Liver (tissue), 3 donors: ENCODE measurements around the gene SOX14.

Experiments
- FOXA1 ChIP-seq: IDR thresholded peaks from 2 replicates; pipeline ENCODE4 v1.6.1; 2016; ENCODE audit warnings: antibody characterized with exemption
- GABPA ChIP-seq, 2 donors: IDR thresholded peaks in 1 of 2; conservative IDR thresholded peaks in 1 of 2; 2 replicates each; pipeline ENCODE4 v1.6.1; 2016; ENCODE audit warnings: antibody characterized with exemption in 2 of 2, mild to moderate bottlenecking in 1 of 2, moderate library complexity in 1 of 2
- HNF4G ChIP-seq: IDR thresholded peaks from 2 replicates; pipeline ENCODE4 v1.6.1; 2016; ENCODE audit warnings: antibody characterized with exemption
- JUND ChIP-seq, 2 donors: IDR thresholded peaks; 2 replicates each; pipeline ENCODE4 v1.6.1; 2016; ENCODE audit warnings: antibody characterized with exemption in 2 of 2
- RAD21 ChIP-seq, 2 donors: IDR thresholded peaks; 2 replicates each; pipeline ENCODE4 v1.6.1; 2016; ENCODE audit warnings: antibody characterized with exemption in 2 of 2, mild to moderate bottlenecking in 2 of 2
- SP1 ChIP-seq: IDR thresholded peaks from 2 replicates; pipeline ENCODE4 v1.6.1; 2018; ENCODE audit warnings: antibody characterized with exemption, mild to moderate bottlenecking
- TAF1 ChIP-seq: conservative IDR thresholded peaks from 2 replicates; pipeline ENCODE4 v1.6.1; 2016; ENCODE audit warnings: antibody characterized with exemption, mild to moderate bottlenecking
- YY1 ChIP-seq: IDR thresholded peaks from 2 replicates; pipeline ENCODE4 v1.6.1; 2016; ENCODE audit warnings: antibody characterized with exemption, mild to moderate bottlenecking
- TF ChIP-seq, protein P1 (sequence below): IDR thresholded peaks from 2 replicates; pipeline ENCODE4 v1.6.1; 2016; ENCODE audit warnings: antibody characterized with exemption
- TF ChIP-seq, protein P2 (sequence below): fragments of 150-350 bp; IDR thresholded peaks from 2 replicates; pipeline ENCODE4 v1.5.1; 2017; ENCODE audit warnings: improper control_type of control experiment, low read depth, low read length; ENCODE audit not compliant: missing input control
- TF ChIP-seq, protein P3 (sequence below): IDR thresholded peaks from 2 replicates; pipeline ENCODE4 v1.6.1; 2016; ENCODE audit warnings: antibody characterized with exemption
- TF ChIP-seq, protein P4 (sequence below): IDR thresholded peaks from 2 replicates; pipeline ENCODE4 v1.6.1; 2016; ENCODE audit warnings: antibody characterized with exemption
- TF ChIP-seq, protein P5 (sequence below): IDR thresholded peaks from 2 replicates; pipeline ENCODE4 v1.6.1; 2016; ENCODE audit warnings: antibody characterized with exemption, mild to moderate bottlenecking
- donor health status: healthy.
- donor health status: healthy.

DNA sequence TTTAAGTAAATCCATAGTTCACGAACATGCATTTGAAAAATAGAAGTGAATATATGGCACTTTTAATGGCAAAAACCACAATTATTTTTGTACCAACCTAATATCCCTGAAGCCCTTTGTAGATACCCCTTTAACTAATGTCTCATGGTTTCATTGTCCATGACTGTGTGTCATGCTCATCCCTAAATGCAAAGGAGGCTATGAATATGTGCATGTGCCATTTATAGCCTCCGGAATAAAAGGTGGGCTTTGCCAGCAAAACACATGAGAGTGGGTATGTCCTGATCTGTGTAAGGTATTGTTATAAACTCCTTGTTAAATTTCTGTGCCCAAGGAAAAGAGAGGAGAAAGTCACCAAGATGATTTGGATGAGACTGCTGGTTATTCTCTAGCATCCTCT is 20.5 kb upstream of the SOX14 start:
- TF ChIP-seq, protein P1, sequence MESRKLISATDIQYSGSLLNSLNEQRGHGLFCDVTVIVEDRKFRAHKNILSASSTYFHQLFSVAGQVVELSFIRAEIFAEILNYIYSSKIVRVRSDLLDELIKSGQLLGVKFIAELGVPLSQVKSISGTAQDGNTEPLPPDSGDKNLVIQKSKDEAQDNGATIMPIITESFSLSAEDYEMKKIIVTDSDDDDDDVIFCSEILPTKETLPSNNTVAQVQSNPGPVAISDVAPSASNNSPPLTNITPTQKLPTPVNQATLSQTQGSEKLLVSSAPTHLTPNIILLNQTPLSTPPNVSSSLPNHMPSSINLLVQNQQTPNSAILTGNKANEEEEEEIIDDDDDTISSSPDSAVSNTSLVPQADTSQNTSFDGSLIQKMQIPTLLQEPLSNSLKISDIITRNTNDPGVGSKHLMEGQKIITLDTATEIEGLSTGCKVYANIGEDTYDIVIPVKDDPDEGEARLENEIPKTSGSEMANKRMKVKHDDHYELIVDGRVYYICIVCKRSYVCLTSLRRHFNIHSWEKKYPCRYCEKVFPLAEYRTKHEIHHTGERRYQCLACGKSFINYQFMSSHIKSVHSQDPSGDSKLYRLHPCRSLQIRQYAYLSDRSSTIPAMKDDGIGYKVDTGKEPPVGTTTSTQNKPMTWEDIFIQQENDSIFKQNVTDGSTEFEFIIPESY: no peak
- TF ChIP-seq, protein P2, sequence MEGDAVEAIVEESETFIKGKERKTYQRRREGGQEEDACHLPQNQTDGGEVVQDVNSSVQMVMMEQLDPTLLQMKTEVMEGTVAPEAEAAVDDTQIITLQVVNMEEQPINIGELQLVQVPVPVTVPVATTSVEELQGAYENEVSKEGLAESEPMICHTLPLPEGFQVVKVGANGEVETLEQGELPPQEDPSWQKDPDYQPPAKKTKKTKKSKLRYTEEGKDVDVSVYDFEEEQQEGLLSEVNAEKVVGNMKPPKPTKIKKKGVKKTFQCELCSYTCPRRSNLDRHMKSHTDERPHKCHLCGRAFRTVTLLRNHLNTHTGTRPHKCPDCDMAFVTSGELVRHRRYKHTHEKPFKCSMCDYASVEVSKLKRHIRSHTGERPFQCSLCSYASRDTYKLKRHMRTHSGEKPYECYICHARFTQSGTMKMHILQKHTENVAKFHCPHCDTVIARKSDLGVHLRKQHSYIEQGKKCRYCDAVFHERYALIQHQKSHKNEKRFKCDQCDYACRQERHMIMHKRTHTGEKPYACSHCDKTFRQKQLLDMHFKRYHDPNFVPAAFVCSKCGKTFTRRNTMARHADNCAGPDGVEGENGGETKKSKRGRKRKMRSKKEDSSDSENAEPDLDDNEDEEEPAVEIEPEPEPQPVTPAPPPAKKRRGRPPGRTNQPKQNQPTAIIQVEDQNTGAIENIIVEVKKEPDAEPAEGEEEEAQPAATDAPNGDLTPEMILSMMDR: no peak
- no peak for TF ChIP-seq YY1
- TF ChIP-seq JUND (IDR thresholded peaks at IDR 0.05): no peak
- no peak for TF ChIP-seq TAF1
- TF ChIP-seq, protein P3, sequence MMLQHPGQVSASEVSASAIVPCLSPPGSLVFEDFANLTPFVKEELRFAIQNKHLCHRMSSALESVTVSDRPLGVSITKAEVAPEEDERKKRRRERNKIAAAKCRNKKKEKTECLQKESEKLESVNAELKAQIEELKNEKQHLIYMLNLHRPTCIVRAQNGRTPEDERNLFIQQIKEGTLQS: no peak
- no peak for TF ChIP-seq GABPA (IDR thresholded peaks at IDR 0.05 in 1 of 2, conservative IDR thresholded peaks at IDR 0.05 in 1 of 2)
- TF ChIP-seq SP1: no peak
- TF ChIP-seq HNF4G: no peak
- TF ChIP-seq, protein P4, sequence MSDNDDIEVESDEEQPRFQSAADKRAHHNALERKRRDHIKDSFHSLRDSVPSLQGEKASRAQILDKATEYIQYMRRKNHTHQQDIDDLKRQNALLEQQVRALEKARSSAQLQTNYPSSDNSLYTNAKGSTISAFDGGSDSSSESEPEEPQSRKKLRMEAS: no peak
- TF ChIP-seq, protein P5, sequence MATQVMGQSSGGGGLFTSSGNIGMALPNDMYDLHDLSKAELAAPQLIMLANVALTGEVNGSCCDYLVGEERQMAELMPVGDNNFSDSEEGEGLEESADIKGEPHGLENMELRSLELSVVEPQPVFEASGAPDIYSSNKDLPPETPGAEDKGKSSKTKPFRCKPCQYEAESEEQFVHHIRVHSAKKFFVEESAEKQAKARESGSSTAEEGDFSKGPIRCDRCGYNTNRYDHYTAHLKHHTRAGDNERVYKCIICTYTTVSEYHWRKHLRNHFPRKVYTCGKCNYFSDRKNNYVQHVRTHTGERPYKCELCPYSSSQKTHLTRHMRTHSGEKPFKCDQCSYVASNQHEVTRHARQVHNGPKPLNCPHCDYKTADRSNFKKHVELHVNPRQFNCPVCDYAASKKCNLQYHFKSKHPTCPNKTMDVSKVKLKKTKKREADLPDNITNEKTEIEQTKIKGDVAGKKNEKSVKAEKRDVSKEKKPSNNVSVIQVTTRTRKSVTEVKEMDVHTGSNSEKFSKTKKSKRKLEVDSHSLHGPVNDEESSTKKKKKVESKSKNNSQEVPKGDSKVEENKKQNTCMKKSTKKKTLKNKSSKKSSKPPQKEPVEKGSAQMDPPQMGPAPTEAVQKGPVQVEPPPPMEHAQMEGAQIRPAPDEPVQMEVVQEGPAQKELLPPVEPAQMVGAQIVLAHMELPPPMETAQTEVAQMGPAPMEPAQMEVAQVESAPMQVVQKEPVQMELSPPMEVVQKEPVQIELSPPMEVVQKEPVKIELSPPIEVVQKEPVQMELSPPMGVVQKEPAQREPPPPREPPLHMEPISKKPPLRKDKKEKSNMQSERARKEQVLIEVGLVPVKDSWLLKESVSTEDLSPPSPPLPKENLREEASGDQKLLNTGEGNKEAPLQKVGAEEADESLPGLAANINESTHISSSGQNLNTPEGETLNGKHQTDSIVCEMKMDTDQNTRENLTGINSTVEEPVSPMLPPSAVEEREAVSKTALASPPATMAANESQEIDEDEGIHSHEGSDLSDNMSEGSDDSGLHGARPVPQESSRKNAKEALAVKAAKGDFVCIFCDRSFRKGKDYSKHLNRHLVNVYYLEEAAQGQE: no peak
- TF ChIP-seq FOXA1: no peak
- TF ChIP-seq RAD21 (IDR thresholded peaks at IDR 0.05): no peak
